ENCODE measurements around the gene TOX4.
"Not testable (repeated sequence)": the region's sequence is repeated elsewhere in the genome, so short reads cannot be mapped to it uniquely, and the experiment has no call there.

TOX4 gene

GRCh38 chr14:21476925-21477681, at the start of gene TOX4, which contains the start of gene RAB2B:
Gene TOX4 (plus strand): TSS chr14:21477195. CDS start chr14:21477279, 84 bp downstream.
Gene RAB2B (minus strand): TSS chr14:21476959. CDS start chr14:21476872, 87 bp downstream.
- DNase-seq, result peak; percentile 99

GRCh38 chr14:21428930-21429329, 48.1 kb upstream of the TOX4 start:
- peak in 1 of 2 experiments; percentile 61 for DNase-seq

- no peak for DNase-seq
These were observed 45.9 kb upstream of the TOX4 start for GRCh38 chr14:21431126-21431525.

- DNase-seq, result peak in 1 of 2 experiments; percentile 24
These were observed 40.4 kb upstream of the TOX4 start for GRCh38 chr14:21436567-21437062.

- peak; percentile 98 to 99 for DNase-seq
These were observed 39.7 kb upstream of the TOX4 start for GRCh38 chr14:21437063-21437901.

GRCh38 chr14:21440859-21441258, 36.1 kb upstream of the TOX4 start:
- no peak for DNase-seq

GRCh38 chr14:21442657-21443056, 34.3 kb upstream of the TOX4 start:
- DNase-seq, result not testable (repeated sequence)

GRCh38 chr14:21449899-21450216, 27.1 kb upstream of the TOX4 start:
- no peak for DNase-seq

- DNase-seq, result no peak
These were observed 22.0 kb upstream of the TOX4 start for GRCh38 chr14:21454843-21455544.

- DNase-seq, result peak in 1 of 2 experiments; percentile 54
These were observed 21.4 kb upstream of the TOX4 start for GRCh38 chr14:21455592-21455911.

- peak; percentile 99 to 100 for DNase-seq
These were observed 20.9 kb upstream of the TOX4 start, which contains the start of gene CHD8 for GRCh38 chr14:21455912-21456667. Gene CHD8 (minus strand): TSS chr14:21456123. CDS start chr14:21431643, 24,480 bp downstream.

- DNase-seq, result peak in 1 of 2 experiments; percentile 49
These were observed 9.4 kb upstream of the TOX4 start for GRCh38 chr14:21467616-21468015.

- DNase-seq, result no peak
These were observed 1.1 kb upstream of the TOX4 start for GRCh38 chr14:21475767-21476522.

GRCh38 chr14:21476523-21476924, 471 bp upstream of the TOX4 start:
- peak; percentile 86 to 89 for DNase-seq

GRCh38 chr14:21486640-21487087, 9.7 kb downstream of the TOX4 start:
- no peak for DNase-seq

GRCh38 chr14:21494902-21495762, 18.1 kb downstream of the TOX4 start:
- DNase-seq, result no peak

- DNase-seq, result no peak
These were observed 19.5 kb downstream of the TOX4 start for GRCh38 chr14:21496453-21496852.

GRCh38 chr14:21498540-21499526, 21.8 kb downstream of the TOX4 start:
- DNase-seq, result peak; percentile 45 to 68

GRCh38 chr14:21501568-21501967, 24.6 kb downstream of the TOX4 start:
- no peak for DNase-seq

All from NCI-H446 (cell line).